Aorta (tissue), 5 donors: ENCODE results near the gene AMIGO2. TPM values are rescaled to one million over a fixed set of nuclear protein-coding genes. Genes with fewer than 3 reads are reported as not detected.
A peak's percentile ranks its signal among the peaks of the same experiment; 100 is the strongest.

Experiments
- ATAC-seq: fragments of 200-7000 bp; cut with Tn5 transposase; one replicate; pipeline ENCODE4 v1.9.1; 2022; ENCODE audit warnings: moderate library complexity; ENCODE audit not compliant: low FRiP score
- DNase-seq, 2 donors: peaks; one replicate each; pipeline ENCODE4 v3.0.0-alpha.2; 2020
- H3K27ac ChIP-seq, 2 donors: one replicate each; pipeline ENCODE4 v1.5.1; 2013; ENCODE audit warnings: low read length in 2 of 2, mild to moderate bottlenecking in 2 of 2, moderate library complexity in 2 of 2, control low read depth in 1 of 2, inconsistent platforms in 1 of 2, low read depth in 1 of 2
- H3K27me3 ChIP-seq, 2 donors: one replicate each; pipeline ENCODE4 v1.6.1; 2013; ENCODE audit warnings: control low read depth in 1 of 2, low read length in 1 of 2, mild to moderate bottlenecking in 1 of 2, moderate library complexity in 1 of 2; ENCODE audit not compliant: insufficient read depth in 2 of 2, control insufficient read depth in 1 of 2
- H3K36me3 ChIP-seq, 2 donors: one replicate each; pipeline ENCODE4 v1.6.1; 2013; ENCODE audit warnings: control low read depth in 1 of 2, low read length in 1 of 2, mild to moderate bottlenecking in 1 of 2; ENCODE audit not compliant: insufficient read depth in 2 of 2, control insufficient read depth in 1 of 2
- H3K4me1 ChIP-seq, 2 donors: one replicate each; pipeline ENCODE4 v1.6.1; 2013; ENCODE audit warnings: low read length in 2 of 2, control low read depth in 1 of 2, mild to moderate bottlenecking in 1 of 2, moderate library complexity in 1 of 2; ENCODE audit not compliant: insufficient read depth in 2 of 2, control insufficient read depth in 1 of 2
- H3K4me3 ChIP-seq, 2 donors: one replicate each; pipeline ENCODE4 v1.5.1; 2013; ENCODE audit warnings: low read length in 2 of 2, control low read depth in 1 of 2, mild to moderate bottlenecking in 1 of 2
- H3K9me3 ChIP-seq: one replicate; pipeline ENCODE4 v1.6.1; 2013; ENCODE audit warnings: mild to moderate bottlenecking, low read length; ENCODE audit not compliant: control insufficient read depth
- WGBS, 2 donors: extraction: QIAGEN DNeasy Blood & Tissue Kit; methylation state at CpG; one replicate each; pipeline ENCODE4 v1.1.7; 2013; 5-methylcytosine and 5-hydroxymethylcytosine counted together
- intact Hi-C, 2 donors: fragments of 100-400 bp; cut with DNase I; formaldehyde crosslinking; loops; one replicate each; pipeline versions ENCODE4 v1.14.2 to v1.15.0; 2022
- polyA plus RNA-seq, 2 donors: library from polyadenylated mRNA; stranded (reverse); fragments of 200-250 nt; gene quantifications; one replicate each; pipeline ENCODE4 v1.2.3, GENCODE V29; 2013
- total RNA-seq, 2 donors: library from RNA; stranded (reverse); fragmentation: NEBNext Ultra II Directional; extraction: Animal tissue kit (Norgen Biotek cat#: 25700); gene quantifications; one replicate each; pipeline ENCODE4 v1.2.1, GENCODE V29; 2021
- donor health status: healthy with polysubstance abuse.
- donor health status: Bipolar disorder and iron deficiency.
- donor health status: DM: no; HTN: no; CAD: no.
- donor health status: DM: no; HTN: no; CAD: no.
- donor health status: DM: yes; HTN: yes; CAD: no.

Gene AMIGO2
- total and polyA plus RNA-seq, 4 donors: 12.0 to 72.1 (median 31.1) TPM

GRCh38 chr12:47073951-47074350 lies 5.8 kb downstream of the AMIGO2 start:
- no peaks in the 10 kb centered on the region for H3K27me3 ChIP-seq
- intact Hi-C loops: loop anchor here in 1 of 2 donors (10.0 kb wide), 1 partner anchor 231 kb away; no protein-coding TSS in a partner anchor
- H3K9me3 ChIP-seq: no peaks in the 10 kb centered on the region
- ATAC-seq (no peak), DNase-seq (no peak)
- H3K27ac ChIP-seq: no peak overlapping the region
- no peak overlapping the region for H3K4me3 ChIP-seq
- H3K36me3 ChIP-seq: peaks cover 0 to 4% of the 10 kb centered on the region in 2 donors
- H3K4me1 ChIP-seq: peaks cover 3 to 8% of the 10 kb centered on the region in 2 donors
- 84 to 91% methylated on average over 3 of the region's 3 CpGs for WGBS, 2 donors

GRCh38 chr12:47071241-47071852 lies 8.4 kb downstream of the AMIGO2 start:
- Histone ChIP-seq H3K9me3 (no peaks in the 10 kb centered on the region), H3K4me1 (peaks cover 0 to 5% of the 10 kb centered on the region in 2 donors), H3K36me3 (no peaks in the 10 kb centered on the region), H3K27ac (peak overlapping the region in 1 of 2 donors; percentile 74), H3K27me3 (no peaks in the 10 kb centered on the region), H3K4me3 (no peak overlapping the region)
- WGBS, 2 donors: 49 to 58% methylated on average over 5 of the region's 5 CpGs
- DNase-seq (no peak), ATAC-seq (no peak)
- intact Hi-C loops: loop anchor here in 1 of 2 donors (10.0 kb wide), 1 partner anchor 233 kb away; no protein-coding TSS in a partner anchor

GRCh38 chr12:47070310-47070709 lies 9.4 kb downstream of the AMIGO2 start:
- H3K27me3 ChIP-seq: no peaks in the 10 kb centered on the region
- H3K4me1 ChIP-seq: peaks cover 0 to 4% of the 10 kb centered on the region in 2 donors
- ATAC-seq (no peak), DNase-seq (no peak)
- WGBS, 2 donors: 99 to 100% methylated on average over 1 of the region's 1 CpG
- no peaks in the 10 kb centered on the region for H3K36me3 ChIP-seq
- no peak overlapping the region for H3K27ac ChIP-seq
- intact Hi-C loops: loop anchor here in 1 of 2 donors (10.0 kb wide), 1 partner anchor 234 kb away; no protein-coding TSS in a partner anchor
- no peaks in the 10 kb centered on the region for H3K9me3 ChIP-seq
- H3K4me3 ChIP-seq: no peak overlapping the region

GRCh38 chr12:47068539-47068938 lies 11.2 kb downstream of the AMIGO2 start:
- intact Hi-C loops: loop anchor here in 1 of 2 donors (5.0 kb wide), 2 partner anchors 34 to 36 kb away; no protein-coding TSS in a partner anchor
- Histone ChIP-seq H3K27me3 (no peaks in the 10 kb centered on the region), H3K9me3 (no peaks in the 10 kb centered on the region), H3K4me1 (peaks cover 0 to 4% of the 10 kb centered on the region in 2 donors), H3K4me3 (no peak overlapping the region), H3K36me3 (no peaks in the 10 kb centered on the region), H3K27ac (peak overlapping the region in 1 of 2 donors; percentile 43)
- WGBS, 2 donors: 82 to 87% methylated on average over 6 of the region's 6 CpGs
- DNase-seq (no peak), ATAC-seq (no peak)

DNA sequence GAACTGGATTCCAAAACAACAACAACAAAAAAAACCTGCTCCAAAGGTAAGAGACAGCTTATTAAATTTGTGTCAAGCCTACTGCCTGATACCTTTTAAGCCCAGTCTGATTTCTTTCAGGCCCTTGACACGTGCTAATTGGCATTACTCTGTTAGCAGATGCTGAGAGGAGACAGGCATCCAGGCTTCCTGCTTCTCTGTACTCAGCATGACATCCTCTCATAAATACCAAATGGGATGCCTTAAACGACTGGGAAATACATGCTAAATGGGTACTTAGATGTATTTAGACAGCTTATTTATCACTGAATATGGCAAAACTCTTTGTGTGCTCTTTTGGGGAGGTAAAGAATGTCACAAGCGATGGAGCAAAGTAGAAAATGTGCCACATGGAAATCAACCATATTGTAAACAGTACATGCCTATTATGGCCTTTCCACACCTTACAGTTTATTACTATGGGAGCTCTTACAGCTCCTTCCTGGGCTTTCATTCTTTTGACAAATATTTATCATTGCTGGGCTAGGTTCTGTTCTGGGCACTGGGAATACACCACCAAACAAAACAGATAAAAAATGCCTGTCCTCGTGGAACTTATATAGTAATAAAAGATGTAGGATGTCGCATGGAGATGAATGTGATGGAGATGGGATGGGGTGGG lies 11.9 kb downstream of the AMIGO2 start:
- no peak for ATAC-seq
- no peak overlapping the region for H3K27ac ChIP-seq
- no peaks in the 10 kb centered on the region for H3K36me3 ChIP-seq
- no peaks in the 10 kb centered on the region for H3K9me3 ChIP-seq
- 73 to 82% methylated on average over 5 of the region's 5 CpGs for WGBS, 2 donors
- H3K4me3 ChIP-seq: no peak overlapping the region
- no peak for DNase-seq
- intact Hi-C loops: loop anchor here in 1 of 2 donors (5.0 kb wide), 2 partner anchors 34 to 36 kb away; no protein-coding TSS in a partner anchor
- H3K27me3 ChIP-seq: no peaks in the 10 kb centered on the region
- H3K4me1 ChIP-seq: peaks cover 0 to 4% of the 10 kb centered on the region in 2 donors

- Histone ChIP-seq H3K36me3 (no peaks in the 10 kb centered on the region), H3K27me3 (no peaks in the 10 kb centered on the region), H3K9me3 (no peaks in the 10 kb centered on the region), H3K27ac (peak overlapping the region in 1 of 2 donors; percentile 78), H3K4me1 (peaks cover 0 to 4% of the 10 kb centered on the region in 2 donors), H3K4me3 (no peak overlapping the region)
- WGBS, 2 donors: 97% methylated on average over 1 of the region's 1 CpG
- no peak for ATAC-seq
- intact Hi-C loops: loop anchor here in 1 of 2 donors (5.0 kb wide), 2 partner anchors 35 kb away; no protein-coding TSS in a partner anchor
- DNase-seq: no peak
These were observed 12.6 kb downstream of the AMIGO2 start for GRCh38 chr12:47067176-47067575.

DNA sequence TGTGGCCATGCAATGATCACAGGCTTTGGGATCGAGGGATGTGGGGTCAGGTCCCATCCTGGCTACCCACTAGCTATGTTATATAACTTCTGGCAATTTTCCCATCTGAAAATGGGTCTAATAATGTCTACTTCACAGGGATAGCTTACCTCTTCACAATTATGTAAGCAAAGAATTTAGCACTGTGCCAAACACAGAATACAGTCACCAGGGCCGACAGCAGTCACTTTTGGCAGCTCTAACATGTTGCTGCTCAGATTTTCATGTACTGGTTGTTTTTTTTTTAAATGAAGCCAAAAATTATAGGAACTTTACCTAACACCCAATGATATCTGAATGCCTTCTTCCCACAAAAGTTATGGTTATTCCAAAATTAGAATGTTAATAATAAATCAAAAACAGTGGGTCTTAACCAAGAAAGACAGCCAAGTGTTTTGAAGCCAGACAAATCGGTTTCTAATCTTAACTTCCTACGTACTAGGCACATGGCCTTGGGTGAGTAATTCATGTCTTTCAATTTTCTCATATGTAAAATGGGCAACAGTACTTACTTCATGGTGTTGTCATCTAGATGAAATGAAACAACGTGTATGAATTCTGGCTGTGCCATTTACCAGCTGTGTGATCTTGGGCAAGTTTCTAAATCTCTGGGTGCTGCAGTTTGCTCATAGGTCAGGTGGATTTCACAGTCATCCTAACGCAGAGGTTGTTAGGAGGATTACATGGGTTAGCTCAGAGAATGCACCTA lies 13.3 kb downstream of the AMIGO2 start:
- Histone ChIP-seq H3K4me1 (peaks cover 0 to 4% of the 10 kb centered on the region in 2 donors), H3K27ac (peak overlapping the region in 1 of 2 donors; percentile 58), H3K9me3 (no peaks in the 10 kb centered on the region), H3K36me3 (no peaks in the 10 kb centered on the region), H3K4me3 (no peak overlapping the region), H3K27me3 (no peaks in the 10 kb centered on the region)
- ATAC-seq (peak; percentile 72), DNase-seq (no peak)
- intact Hi-C loops: loop anchor here in 1 of 2 donors (5.0 kb wide), 2 partner anchors 34 to 36 kb away; no protein-coding TSS in a partner anchor
- WGBS, 2 donors: 6 to 11% methylated on average over 6 of the region's 6 CpGs

GRCh38 chr12:47065546-47065945 lies 14.2 kb downstream of the AMIGO2 start:
- Histone ChIP-seq H3K9me3 (no peaks in the 10 kb centered on the region), H3K27me3 (no peaks in the 10 kb centered on the region), H3K4me1 (peaks cover 0 to 4% of the 10 kb centered on the region in 2 donors), H3K27ac (no peak overlapping the region), H3K36me3 (no peaks in the 10 kb centered on the region), H3K4me3 (no peak overlapping the region)
- 56 to 61% methylated on average over 1 of the region's 1 CpG for WGBS, 2 donors
- DNase-seq (no peak), ATAC-seq (no peak)
- intact Hi-C loops: loop anchor here in 1 of 2 donors (5.0 kb wide), 2 partner anchors 33 to 37 kb away; no protein-coding TSS in a partner anchor
